ENCODE data around the gene SORBS1. TPM values are rescaled to one million over a fixed set of nuclear protein-coding genes. Genes with fewer than 3 reads are reported as not detected.

The SORBS1 gene
- total RNA-seq, 2 experiments from 2014 or later, result 0.57 to 3.1 TPM

GRCh38 chr10:95480102-95480900 lies 80.9 kb downstream of the SORBS1 start:
- no peaks in the 10 kb centered on the region for H3K79me2 ChIP-seq (ENCODE audit: insufficient read depth, low read depth, low read length)
- no peaks in the 10 kb centered on the region for H3K9me3 ChIP-seq (ENCODE audit: low read length)
- H4K20me1 ChIP-seq (ENCODE audit: insufficient read depth, low read length), result no peaks in the 10 kb centered on the region
- H3K36me3 ChIP-seq (ENCODE audit: insufficient read depth, low read length), result no peaks in the 10 kb centered on the region
- CTCF ChIA-PET (ENCODE audit: unreplicated experiment), result no interaction called here
- H3K4me3 ChIP-seq (ENCODE audit: low read depth, low read length, poor library complexity, severe bottlenecking), result no peak overlapping the region
- intact Hi-C loops (cut with micrococcal nuclease; ENCODE audit: unreplicated experiment), result no loop called here
- BruUV-seq (replicated peaks), result no TSS peak
- H2AFZ ChIP-seq (ENCODE audit: low read length), result no peak overlapping the region
- H3K4me1 ChIP-seq (ENCODE audit: insufficient read depth, low read length, poor library complexity, severe bottlenecking), result no peaks in the 10 kb centered on the region
- no peak overlapping the region for H3K27ac ChIP-seq (ENCODE audit: low read depth, low read length, poor library complexity, severe bottlenecking)
- TF ChIP-seq CTCF (conservative IDR thresholded peaks at IDR 0.05; ENCODE audit: low read length) (no peak), EZH2phosphoT487 (IDR thresholded peaks at IDR 0.05; ENCODE audit: borderline replicate concordance, low read depth, low read length) (no peak)
- POLR2A ChIA-PET, result no interaction called here
- no peak overlapping the region for H3K4me2 ChIP-seq (ENCODE audit: low read length)
- DNase-seq (ENCODE audit: low spot score), result no peak
- H3K9me2 ChIP-seq (ENCODE audit: insufficient read depth, low read length), result no peaks in the 10 kb centered on the region

- Histone ChIP-seq H3K9me2 (ENCODE audit: insufficient read depth, low read length) (no peaks in the 10 kb centered on the region), H3K36me3 (ENCODE audit: insufficient read depth, low read length) (no peaks in the 10 kb centered on the region), H2AFZ (ENCODE audit: low read length) (no peak overlapping the region), H3K4me2 (ENCODE audit: low read length) (no peak overlapping the region), H3K4me3 (ENCODE audit: low read depth, low read length, poor library complexity, severe bottlenecking) (no peak overlapping the region), H3K9me3 (ENCODE audit: low read length) (no peaks in the 10 kb centered on the region), H3K27ac (ENCODE audit: low read depth, low read length, poor library complexity, severe bottlenecking) (no peak overlapping the region), H3K4me1 (ENCODE audit: insufficient read depth, low read length, poor library complexity, severe bottlenecking) (no peaks in the 10 kb centered on the region), H3K79me2 (ENCODE audit: insufficient read depth, low read depth, low read length) (no peaks in the 10 kb centered on the region), H4K20me1 (ENCODE audit: insufficient read depth, low read length) (no peaks in the 10 kb centered on the region)
- ChIA-PET CTCF (ENCODE audit: unreplicated experiment) (no interaction called here), POLR2A (no interaction called here)
- TF ChIP-seq CTCF (conservative IDR thresholded peaks at IDR 0.05; ENCODE audit: low read length) (no peak), EZH2phosphoT487 (IDR thresholded peaks at IDR 0.05; ENCODE audit: borderline replicate concordance, low read depth, low read length) (no peak)
- intact Hi-C loops (cut with micrococcal nuclease; ENCODE audit: unreplicated experiment), result no loop called here
- no TSS peak for BruUV-seq (replicated peaks)
- DNase-seq (ENCODE audit: low spot score), result no peak
Measured at GRCh38 chr10:95478935-95479334, 82.2 kb downstream of the SORBS1 start.

GRCh38 chr10:95478185-95478584 lies 83.0 kb downstream of the SORBS1 start:
- Histone ChIP-seq H3K4me3 (ENCODE audit: low read depth, low read length, poor library complexity, severe bottlenecking) (no peak overlapping the region), H3K36me3 (ENCODE audit: insufficient read depth, low read length) (no peaks in the 10 kb centered on the region), H3K4me2 (ENCODE audit: low read length) (no peak overlapping the region), H3K79me2 (ENCODE audit: insufficient read depth, low read depth, low read length) (no peaks in the 10 kb centered on the region), H3K27ac (ENCODE audit: low read depth, low read length, poor library complexity, severe bottlenecking) (no peak overlapping the region), H2AFZ (ENCODE audit: low read length) (no peak overlapping the region), H3K9me3 (ENCODE audit: low read length) (no peaks in the 10 kb centered on the region), H3K9me2 (ENCODE audit: insufficient read depth, low read length) (no peaks in the 10 kb centered on the region), H4K20me1 (ENCODE audit: insufficient read depth, low read length) (no peaks in the 10 kb centered on the region), H3K4me1 (ENCODE audit: insufficient read depth, low read length, poor library complexity, severe bottlenecking) (no peaks in the 10 kb centered on the region)
- POLR2A ChIA-PET, result interaction anchor here (0.6 to 0.7 kb wide), 3 partner anchors 9 to 852 kb away, joined by 3 read pairs; no protein-coding TSS in a partner anchor
- no peak for DNase-seq (ENCODE audit: low spot score)
- intact Hi-C loops (cut with micrococcal nuclease; ENCODE audit: unreplicated experiment), result no loop called here
- TF ChIP-seq EZH2phosphoT487 (IDR thresholded peaks at IDR 0.05; ENCODE audit: borderline replicate concordance, low read depth, low read length) (no peak), CTCF (conservative IDR thresholded peaks at IDR 0.05; ENCODE audit: low read length) (no peak)
- BruUV-seq (replicated peaks), result no TSS peak
- CTCF ChIA-PET (ENCODE audit: unreplicated experiment), result interaction anchor here (0.6 kb wide), 1 partner anchor 19 kb away, joined by 6 read pairs; no protein-coding TSS in a partner anchor
